ENCODE results near the gene NKX2-2.
"Not testable (repeated sequence)": the region's sequence is repeated elsewhere in the genome, so short reads cannot be mapped to it uniquely, and the experiment has no call there.

The NKX2-2 gene

DNA sequence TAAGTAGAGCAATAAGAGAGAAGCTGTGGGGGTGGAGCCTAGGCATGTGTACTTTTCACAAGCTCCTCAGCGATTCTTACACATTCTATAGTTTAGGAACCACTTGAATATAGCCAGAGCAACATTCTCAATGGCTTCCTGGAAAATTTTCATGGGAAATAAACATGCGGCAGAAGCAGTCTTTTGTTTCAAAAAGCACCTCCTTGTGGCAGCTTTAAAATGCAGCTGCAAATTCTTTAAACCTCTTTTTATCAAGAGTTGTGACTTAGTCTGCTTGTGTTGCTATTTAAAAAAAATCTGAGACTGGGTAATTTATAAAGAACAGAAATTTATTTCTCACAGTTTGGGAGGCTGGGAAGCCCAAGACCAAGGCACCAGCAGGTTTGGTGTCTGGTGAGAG is 23.8 kb downstream of the NKX2-2 start:
- in situ Hi-C loops (cut with HindIII; ENCODE audit: low pct_ligation_motif_present, low pct_unique_long_range_greater_than_20kb, low sequenced_read_pairs) = no loop called here
- DNase-seq = peak; percentile 44

GRCh38 chr20:21480144-21480543 is 33.7 kb downstream of the NKX2-2 start:
- in situ Hi-C loops (cut with HindIII; ENCODE audit: low pct_ligation_motif_present, low pct_unique_long_range_greater_than_20kb, low sequenced_read_pairs); DNase-seq: not testable (repeated sequence)

GRCh38 chr20:21465799-21466198 is 48.1 kb downstream of the NKX2-2 start:
- in situ Hi-C loops (cut with HindIII; ENCODE audit: low pct_ligation_motif_present, low pct_unique_long_range_greater_than_20kb, low sequenced_read_pairs) = no loop called here
- DNase-seq = no peak

DNA sequence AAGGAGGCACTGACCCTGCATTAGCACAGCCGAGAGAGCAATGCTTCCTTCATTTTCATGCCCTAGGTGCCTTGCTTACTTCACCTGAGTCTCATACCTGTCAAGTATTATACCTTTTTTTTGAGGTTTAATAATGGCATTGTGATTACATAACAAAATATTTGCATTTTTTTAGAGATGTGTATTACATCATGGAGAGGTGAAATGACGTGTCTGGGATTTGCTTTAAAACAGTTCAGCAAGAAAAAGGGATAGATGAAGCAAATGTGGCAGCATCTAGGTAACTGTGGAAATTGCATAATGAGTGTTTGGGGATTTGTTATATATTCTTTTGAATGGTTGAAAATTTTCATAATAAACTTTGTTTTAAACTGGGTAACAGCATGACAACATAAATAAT is 48.9 kb downstream of the NKX2-2 start:
- no peak for DNase-seq
- in situ Hi-C loops (cut with HindIII; ENCODE audit: low pct_ligation_motif_present, low pct_unique_long_range_greater_than_20kb, low sequenced_read_pairs) = no loop called here

All from ACHN (cell line).